ENCODE results near the gene SEMA3E. TPM values are rescaled to one million over a fixed set of nuclear protein-coding genes. Genes with fewer than 3 reads are reported as not detected.

The SEMA3E gene
- total and polyA plus RNA-seq, 10 of the 15 experiments (the other 5 are each of a cell fraction or from before 2014, with no cell fraction given): 0.08 to 2.0 (median 0.82) TPM

DNA sequence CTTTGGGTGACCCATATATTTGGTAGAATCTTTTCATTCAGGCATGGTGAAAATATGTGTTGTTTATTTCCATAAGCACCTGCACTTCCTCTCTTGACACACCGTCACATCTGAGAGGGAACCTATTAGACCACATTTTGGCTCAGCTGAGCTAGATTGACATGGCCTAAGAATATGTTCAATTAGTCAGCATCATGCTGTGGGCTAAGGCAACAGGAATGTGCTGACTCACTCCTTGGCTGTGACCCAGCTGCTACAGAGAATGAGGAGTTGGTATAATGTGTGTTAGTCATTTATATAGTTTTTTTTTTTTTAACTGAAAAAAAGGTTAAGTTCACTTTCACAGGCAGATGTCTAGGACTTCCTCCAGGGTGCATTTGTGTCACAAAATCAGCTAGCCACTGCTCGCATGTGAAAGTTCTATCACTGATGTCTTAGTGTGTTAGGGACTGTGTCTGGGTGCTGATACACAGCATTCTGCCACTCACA lies 180.6 kb downstream of the SEMA3E start:
- WGBS (ENCODE audit: insufficient coverage, insufficient replicate concordance, low lambda C conversion rate, missing lambda C conversion rate): 9% methylated on average over 2 of the region's 2 CpGs
- no peaks in the 10 kb centered on the region for H4K20me1 ChIP-seq (ENCODE audit: control insufficient read depth, insufficient read depth)
- ChIA-PET CTCF (interaction anchor here (1.0 kb wide), 1 partner anchor 45 kb away, joined by 4 read pairs; no protein-coding TSS in a partner anchor), SMC1A (ENCODE audit: uncharacterized antibody, unreplicated experiment) (interaction anchor here (1.3 to 1.5 kb wide), 2 partner anchors 9 to 11 kb away, joined by 3 to 4 read pairs; no protein-coding TSS in a partner anchor), RAD21 (ENCODE audit: unreplicated experiment) (interaction anchor here (1.0 to 1.5 kb wide), 3 partner anchors 18 to 45 kb away, joined by 3 to 4 read pairs (median 4); no protein-coding TSS in a partner anchor), POLR2A (interaction anchor here (1.5 kb wide), 1 partner anchor 18 kb away, joined by 4 read pairs; no protein-coding TSS in a partner anchor)
- intact Hi-C loops (cut with micrococcal nuclease; ENCODE audit: unreplicated experiment) (no loop called here), in situ Hi-C loops (cut with MboI) (no loop called here)
- no peaks in the 10 kb centered on the region for H3K27me3 ChIP-seq (replicated peaks in 1 of 2; ENCODE audit: control insufficient read depth in 2 of 2, insufficient read depth in 2 of 2, low read length in 1 of 2)
- H3K27ac ChIP-seq (ENCODE audit: control insufficient read depth, insufficient read depth): no peak overlapping the region; the same call in 1 of the 2 replicates
- H3K79me2 ChIP-seq (ENCODE audit: control insufficient read depth, insufficient read depth, low read length): no peaks in the 10 kb centered on the region
- H3K36me3 ChIP-seq (ENCODE audit: control insufficient read depth in 2 of 2, insufficient read depth in 2 of 2, low read length in 1 of 2): no peaks in the 10 kb centered on the region
- no peak overlapping the region for H3K4me2 ChIP-seq (ENCODE audit: control insufficient read depth, insufficient read depth)
- ATAC-seq (peak; percentile 96), DNase-seq (ENCODE audit: low read depth, low spot score) (peak; percentile 83), FAIRE-seq (peak; percentile 23)
- H3K4me1 ChIP-seq (ENCODE audit: control insufficient read depth, insufficient read depth, low read length): no peaks in the 10 kb centered on the region
- no peak overlapping the region for H3K9ac ChIP-seq (ENCODE audit: control insufficient read depth, insufficient read depth, low read length)
- no peaks in the 10 kb centered on the region for H3K9me3 ChIP-seq (replicated peaks; ENCODE audit: control insufficient read depth, insufficient read depth, low read length)
- BruUV-seq (replicated peaks): no TSS peak
- no peak overlapping the region for H3K4me3 ChIP-seq
- H2AFZ ChIP-seq (ENCODE audit: control insufficient read depth, low read depth, low read length): peak overlapping the region; percentile 52
- TF ChIP-seq JUNB (IDR thresholded peaks at IDR 0.05) (peak; percentile 82), ATF7 (IDR thresholded peaks at IDR 0.05; ENCODE audit: low read depth) (0 out of 2 replicates have a peak, but pooled peaks have one; percentile 24), ZNF384 (IDR thresholded peaks at IDR 0.05; ENCODE audit: borderline replicate concordance, low read depth, low read length) (peak; percentile 78), NR2F1 (conservative IDR thresholded peaks at IDR 0.05) (no peak), TCF12 (IDR thresholded peaks at IDR 0.05; ENCODE audit: low read depth, low read length) (peak; percentile 53; the same call in 1 of the 2 replicates), MEF2B (IDR thresholded peaks at IDR 0.05; ENCODE audit: partially characterized antibody, poor library complexity, severe bottlenecking) (no peak), SPI1 (IDR thresholded peaks at IDR 0.05; ENCODE audit: borderline replicate concordance, insufficient read depth, low read depth, low read length) (peak; percentile 70), CBX5 (IDR thresholded peaks at IDR 0.05; ENCODE audit: low read depth) (peak; percentile 72; the same call in 1 of the 2 replicates), MEF2A (IDR thresholded peaks at IDR 0.05; ENCODE audit: insufficient read depth, low read depth, low read length) (0 out of 2 replicates have a peak, but pooled peaks have one; percentile 24), EP300 (IDR thresholded peaks at IDR 0.05; ENCODE audit: borderline replicate concordance in 1 of 2, control insufficient read depth in 1 of 2, low read depth in 2 of 2, low read length in 2 of 2) (peak in 1 of 2 experiments; percentile 28; a peak in 2 of 4 replicates), POLR2AphosphoS5 (IDR thresholded peaks at IDR 0.05; ENCODE audit: low read length) (no peak), YY1 (IDR thresholded peaks at IDR 0.05; ENCODE audit: low read depth, low read length) (0 out of 2 replicates have a peak, but pooled peaks have one; percentile 8), IKZF2 (IDR thresholded peaks at IDR 0.05) (peak in 1 of 2 experiments; percentile 17; a peak in 1 of 4 replicates), STAT1 (conservative IDR thresholded peaks at IDR 0.05) (no peak), PBX3 (IDR thresholded peaks at IDR 0.05; ENCODE audit: insufficient replicate concordance, low read depth, low read length) (peak; percentile 81), GABPA (IDR thresholded peaks at IDR 0.05; ENCODE audit: low read depth) (peak; percentile 47; the same call in 1 of the 2 replicates), BCL3 (IDR thresholded peaks at IDR 0.05; ENCODE audit: borderline replicate concordance, insufficient read depth, low read depth, low read length, poor library complexity, severe bottlenecking) (peak; percentile 45), MYB (IDR thresholded peaks at IDR 0.05; ENCODE audit: borderline replicate concordance, low read depth, low read length) (no peak)
- TF ChIP-seq, protein P1, sequence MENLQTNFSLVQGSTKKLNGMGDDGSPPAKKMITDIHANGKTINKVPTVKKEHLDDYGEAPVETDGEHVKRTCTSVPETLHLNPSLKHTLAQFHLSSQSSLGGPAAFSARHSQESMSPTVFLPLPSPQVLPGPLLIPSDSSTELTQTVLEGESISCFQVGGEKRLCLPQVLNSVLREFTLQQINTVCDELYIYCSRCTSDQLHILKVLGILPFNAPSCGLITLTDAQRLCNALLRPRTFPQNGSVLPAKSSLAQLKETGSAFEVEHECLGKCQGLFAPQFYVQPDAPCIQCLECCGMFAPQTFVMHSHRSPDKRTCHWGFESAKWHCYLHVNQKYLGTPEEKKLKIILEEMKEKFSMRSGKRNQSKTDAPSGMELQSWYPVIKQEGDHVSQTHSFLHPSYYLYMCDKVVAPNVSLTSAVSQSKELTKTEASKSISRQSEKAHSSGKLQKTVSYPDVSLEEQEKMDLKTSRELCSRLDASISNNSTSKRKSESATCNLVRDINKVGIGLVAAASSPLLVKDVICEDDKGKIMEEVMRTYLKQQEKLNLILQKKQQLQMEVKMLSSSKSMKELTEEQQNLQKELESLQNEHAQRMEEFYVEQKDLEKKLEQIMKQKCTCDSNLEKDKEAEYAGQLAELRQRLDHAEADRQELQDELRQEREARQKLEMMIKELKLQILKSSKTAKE (IDR thresholded peaks at IDR 0.05; ENCODE audit: low read depth, poor library complexity, severe bottlenecking): no peak

Data from GM12878 (cell line).